B cell (primary cell): ENCODE data around the gene ORM1. TPM values are rescaled to one million over a fixed set of nuclear protein-coding genes. Genes with fewer than 3 reads are reported as not detected.
"Not testable (repeated sequence)": the region's sequence is repeated elsewhere in the genome, so short reads cannot be mapped to it uniquely, and the experiment has no call there.

Experiments
- ATAC-seq: fragments of 200-7000 bp; cut with Tn5 transposase; one replicate; pipeline ENCODE4 v1.10.0; 2021; ENCODE audit warnings: low read depth, mild to moderate bottlenecking, moderate number of reproducible peaks, moderate library complexity
- CTCF ChIA-PET: fragments of 350-600 bp; sonication (Branson Sonifier 250); formaldehyde crosslinking; loops from one replicate; lab custom pipeline; 2021; ENCODE audit warnings: antibody characterized with exemption, inconsistent platforms; lab: Charles Lee
- POLR2A ChIA-PET: fragments of 350-600 bp; sonication (Branson Sonifier 250); formaldehyde crosslinking; loops from one replicate; lab custom pipeline; 2021; ENCODE audit warnings: antibody characterized with exemption; lab: Charles Lee
- DNase-seq: peaks from one replicate; pipeline ENCODE4 v3.0.0; 2013
- H2AFZ ChIP-seq: 2 replicates; pipeline ENCODE4 v1.6.1; 2012; ENCODE audit warnings: mild to moderate bottlenecking, low read depth, low read length; ENCODE audit not compliant: insufficient read depth, poor library complexity, severe bottlenecking
- H3K27ac ChIP-seq, 2 donors: 1 replicate in 1 of 2; 2 replicates in 1 of 2; pipeline ENCODE4 v1.5.1; 2012 to 2013; ENCODE audit warnings: low read length in 2 of 2, mild to moderate bottlenecking in 2 of 2, moderate library complexity in 1 of 2
- H3K27me3 ChIP-seq, 4 experiments: fragments of 200-600 bp in 1 of 4; sonication (generic) in 1 of 4; replicated peaks in 1 of 4; 1 replicate in 2 of 4; 2 replicates in 2 of 4; pipeline versions ENCODE4 v1.6.1 to v1.7.0; 2013 to 2016; ENCODE audit warnings: low read length in 3 of 4, mild to moderate bottlenecking in 2 of 4, mixed read lengths in 1 of 4, moderate library complexity in 1 of 4; ENCODE audit not compliant: insufficient read depth in 4 of 4, control insufficient read depth in 3 of 4; ENCODE audit errors: control extremely low read depth in 1 of 4
- H3K36me3 ChIP-seq, 2 experiments: replicated peaks in 1 of 2; 1 replicate in 1 of 2; 2 replicates in 1 of 2; pipeline versions ENCODE4 v1.6.1 to v1.7.1; 2013; ENCODE audit warnings: low read length in 1 of 2; ENCODE audit not compliant: insufficient read depth in 2 of 2, control insufficient read depth in 1 of 2; ENCODE audit errors: control extremely low read depth in 1 of 2, extremely low read depth in 1 of 2
- H3K4me1 ChIP-seq, 2 donors: fragments of 200-600 bp in 1 of 2; sonication (generic) in 1 of 2; 1 replicate in 1 of 2; 2 replicates in 1 of 2; pipeline versions ENCODE4 v1.5.1 to v1.6.1; 2013 to 2017; ENCODE audit warnings: low read length in 2 of 2; ENCODE audit not compliant: control insufficient read depth in 2 of 2, insufficient read depth in 2 of 2
- H3K4me2 ChIP-seq: replicated peaks from 2 replicates; pipeline ENCODE3; 2012; ENCODE audit warnings: mild to moderate bottlenecking, low read depth, low read length; ENCODE audit not compliant: poor library complexity, severe bottlenecking
- H3K4me3 ChIP-seq, 5 experiments: fragments of 200-600 bp in 1 of 5; sonication (generic) in 1 of 5; 1 replicate in 3 of 5; 2 replicates in 2 of 5; pipeline versions ENCODE4 v1.5.1 to v1.7.0; 2011 to 2016; ENCODE audit warnings: low read length in 4 of 5, mild to moderate bottlenecking in 4 of 5, low read depth in 2 of 5, control low read depth in 1 of 5, moderate library complexity in 1 of 5; ENCODE audit not compliant: insufficient read depth in 1 of 5; ENCODE audit errors: control extremely low read depth in 1 of 5, extremely low read depth in 1 of 5
- H3K79me2 ChIP-seq: fragments of 200-600 bp; sonication (generic); one replicate; pipeline ENCODE4 v1.6.0; 2016; ENCODE audit warnings: low read length; ENCODE audit not compliant: control insufficient read depth, insufficient read depth
- H3K9ac ChIP-seq: fragments of 200-600 bp; sonication (generic); 2 replicates; pipeline ENCODE4 v1.6.1; 2017; ENCODE audit warnings: mild to moderate bottlenecking, low read length, moderate library complexity
- H3K9me3 ChIP-seq, 3 donors: one replicate each; pipeline versions ENCODE4 v1.6.1 to v1.7.1; 2013; ENCODE audit warnings: low read length in 2 of 3; ENCODE audit not compliant: control insufficient read depth in 2 of 3, insufficient read depth in 1 of 3; ENCODE audit errors: control extremely low read depth in 1 of 3
- H4K20me1 ChIP-seq: 2 replicates; pipeline ENCODE4 v1.6.0; 2012; ENCODE audit warnings: mild to moderate bottlenecking, low read length; ENCODE audit not compliant: insufficient read depth, control insufficient read depth, poor library complexity, severe bottlenecking
- H3K27ac Mint-ChIP-seq: one replicate; pipeline ENCODE4 v1.8.0; 2021; ENCODE audit warnings: mixed read lengths
- H3K27me3 Mint-ChIP-seq: one replicate; pipeline ENCODE4 v1.8.0; 2021; ENCODE audit warnings: mixed read lengths
- H3K4me1 Mint-ChIP-seq: one replicate; pipeline ENCODE4 v1.8.0; 2021; ENCODE audit warnings: mixed read lengths
- H3K4me3 Mint-ChIP-seq: one replicate; pipeline ENCODE4 v1.8.0; 2021; ENCODE audit warnings: mixed read lengths
- H3K9me3 Mint-ChIP-seq: one replicate; pipeline ENCODE4 v1.8.0; 2022; ENCODE audit warnings: mixed read lengths; ENCODE audit not compliant: insufficient read depth
- CTCF ChIP-seq: fragments of 200-600 bp; IDR thresholded peaks from one replicate; pipeline ENCODE4 v1.8.0; 2022; ENCODE audit warnings: antibody characterized with exemption, mild to moderate bottlenecking
- EZH2 ChIP-seq: IDR thresholded peaks from 2 replicates; pipeline ENCODE4 v1.6.1; 2012; ENCODE audit warnings: borderline replicate concordance, low read depth, mild to moderate bottlenecking, moderate library complexity, low read length; ENCODE audit not compliant: insufficient read depth, poor library complexity, severe bottlenecking
- WGBS: methylation state at CpG from one replicate; pipeline ENCODE4 v1.1.5; 2013; ENCODE audit warnings: missing lambda C conversion rate; ENCODE audit not compliant: insufficient coverage; 5-methylcytosine and 5-hydroxymethylcytosine counted together
- intact Hi-C: fragments of 100-400 bp; cut with micrococcal nuclease; formaldehyde crosslinking; loops from one replicate; pipeline ENCODE4 v1.10.0; 2022
- polyA plus RNA-seq: library from polyadenylated mRNA; depleted of rRNA; stranded (reverse); fragments of >200 nt; gene quantifications from 2 replicates; pipeline ENCODE4 v1.2.3, GENCODE V29; 2012
- total RNA-seq, 2 donors: library from RNA; stranded (reverse); fragments of 120-200 nt in 1 of 2; gene quantifications; 1 replicate in 1 of 2; 2 replicates in 1 of 2; pipeline versions ENCODE4 v1.2.3 to v1.2.4, GENCODE V29; 2013 to 2022

Gene ORM1
- total and polyA plus RNA-seq, 2 donors (not counting 1 experiment from before 2014, with no cell fraction given), result 0.13 TPM; not detected in 1

- Histone ChIP-seq H3K4me3 (no peak overlapping the region), H3K9me3 (peaks cover 0 to 8% (median 0%) of the 10 kb centered on the region in 3 donors), H3K36me3 (no peaks in the 10 kb centered on the region), H3K4me1 (no peaks in the 10 kb centered on the region), H2AFZ (no peak overlapping the region), H3K79me2 (no peaks in the 10 kb centered on the region), H3K4me2 (no peak overlapping the region), H4K20me1 (no peaks in the 10 kb centered on the region), H3K27me3 (no peaks in the 10 kb centered on the region), H3K27ac (no peak overlapping the region), H3K9ac (no peak overlapping the region)
- POLR2A ChIA-PET, result no interaction called here
- DNase-seq (no peak), ATAC-seq (no peak)
- H3K4me3 Mint-ChIP-seq, result no peak overlapping the region
- 88% methylated on average over 8 of the region's 8 CpGs for WGBS
- TF ChIP-seq EZH2 (no peak), CTCF (no peak)
- intact Hi-C loops, result no loop called here
- H3K27ac Mint-ChIP-seq, result no peak overlapping the region
- H3K27me3 Mint-ChIP-seq, result no peaks in the 10 kb centered on the region
- CTCF ChIA-PET, result no interaction called here
- H3K9me3 Mint-ChIP-seq, result no peaks in the 10 kb centered on the region
- peaks cover 14% of the 10 kb centered on the region for H3K4me1 Mint-ChIP-seq
Observed at GRCh38 chr9:114327749-114328148, 4.9 kb downstream of the ORM1 start.

GRCh38 chr9:114328357-114328820, 5.5 kb downstream of the ORM1 start:
- intact Hi-C loops, H3K27me3 Mint-ChIP-seq, H3K4me1 ChIP-seq, DNase-seq, H3K4me3 ChIP-seq, H3K27ac ChIP-seq, H3K9me3 ChIP-seq, H3K79me2 ChIP-seq, POLR2A ChIA-PET, H3K36me3 ChIP-seq, H3K9ac ChIP-seq, H2AFZ ChIP-seq, CTCF ChIA-PET, H3K4me2 ChIP-seq, ATAC-seq, H3K27ac Mint-ChIP-seq, H3K27me3 ChIP-seq, H4K20me1 ChIP-seq, H3K9me3 Mint-ChIP-seq, H3K4me3 Mint-ChIP-seq: not testable (repeated sequence)
- peaks cover 14% of the 10 kb centered on the region for H3K4me1 Mint-ChIP-seq
- WGBS, result 87% methylated on average over 8 of the region's 10 CpGs

- ATAC-seq, H3K27me3 ChIP-seq, H3K27ac ChIP-seq, H3K4me2 ChIP-seq, H3K4me3 Mint-ChIP-seq, H4K20me1 ChIP-seq, H3K9ac ChIP-seq, H2AFZ ChIP-seq, CTCF ChIA-PET, POLR2A ChIA-PET, DNase-seq, H3K9me3 ChIP-seq, H3K79me2 ChIP-seq, H3K27me3 Mint-ChIP-seq, H3K4me1 ChIP-seq, H3K36me3 ChIP-seq, H3K27ac Mint-ChIP-seq, intact Hi-C loops, H3K9me3 Mint-ChIP-seq, H3K4me3 ChIP-seq: not testable (repeated sequence)
- H3K4me1 Mint-ChIP-seq, result peaks cover 14% of the 10 kb centered on the region
- WGBS, result no CpG with 5 or more reads among the region's 12 CpGs
Observed at GRCh38 chr9:114328937-114329624, 6.2 kb downstream of the ORM1 start.
